Measurements from ENCODE around the gene CMTM3.

DNA sequence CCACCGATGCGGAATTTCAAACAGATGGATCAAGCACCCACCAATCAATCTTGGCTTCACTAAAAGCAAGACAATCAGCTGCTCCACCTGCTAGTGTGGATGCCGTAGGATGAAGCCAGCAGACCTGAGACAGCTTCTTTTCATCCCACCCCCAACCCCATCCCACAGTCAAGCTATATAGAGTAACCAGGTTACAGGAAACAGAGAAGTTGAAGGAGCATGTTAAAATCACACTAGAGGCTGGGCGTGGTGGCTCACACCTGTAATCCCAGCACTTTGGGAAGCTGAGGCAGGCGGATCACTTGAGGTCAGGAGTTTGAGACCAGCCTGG lies 54.3 kb downstream of the CMTM3 start:
- TF ChIP-seq, protein P1, sequence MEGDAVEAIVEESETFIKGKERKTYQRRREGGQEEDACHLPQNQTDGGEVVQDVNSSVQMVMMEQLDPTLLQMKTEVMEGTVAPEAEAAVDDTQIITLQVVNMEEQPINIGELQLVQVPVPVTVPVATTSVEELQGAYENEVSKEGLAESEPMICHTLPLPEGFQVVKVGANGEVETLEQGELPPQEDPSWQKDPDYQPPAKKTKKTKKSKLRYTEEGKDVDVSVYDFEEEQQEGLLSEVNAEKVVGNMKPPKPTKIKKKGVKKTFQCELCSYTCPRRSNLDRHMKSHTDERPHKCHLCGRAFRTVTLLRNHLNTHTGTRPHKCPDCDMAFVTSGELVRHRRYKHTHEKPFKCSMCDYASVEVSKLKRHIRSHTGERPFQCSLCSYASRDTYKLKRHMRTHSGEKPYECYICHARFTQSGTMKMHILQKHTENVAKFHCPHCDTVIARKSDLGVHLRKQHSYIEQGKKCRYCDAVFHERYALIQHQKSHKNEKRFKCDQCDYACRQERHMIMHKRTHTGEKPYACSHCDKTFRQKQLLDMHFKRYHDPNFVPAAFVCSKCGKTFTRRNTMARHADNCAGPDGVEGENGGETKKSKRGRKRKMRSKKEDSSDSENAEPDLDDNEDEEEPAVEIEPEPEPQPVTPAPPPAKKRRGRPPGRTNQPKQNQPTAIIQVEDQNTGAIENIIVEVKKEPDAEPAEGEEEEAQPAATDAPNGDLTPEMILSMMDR (IDR thresholded peaks at IDR 0.05): no peak
- TF ChIP-seq POLR2A (IDR thresholded peaks at IDR 0.05): no peak
